ENCODE data around the gene CNTD1. TPM values are rescaled to one million over a fixed set of nuclear protein-coding genes. Genes with fewer than 3 reads are reported as not detected.
"Not testable (repeated sequence)": the region's sequence is repeated elsewhere in the genome, so short reads cannot be mapped to it uniquely, and the experiment has no call there.

The CNTD1 gene, protein sequence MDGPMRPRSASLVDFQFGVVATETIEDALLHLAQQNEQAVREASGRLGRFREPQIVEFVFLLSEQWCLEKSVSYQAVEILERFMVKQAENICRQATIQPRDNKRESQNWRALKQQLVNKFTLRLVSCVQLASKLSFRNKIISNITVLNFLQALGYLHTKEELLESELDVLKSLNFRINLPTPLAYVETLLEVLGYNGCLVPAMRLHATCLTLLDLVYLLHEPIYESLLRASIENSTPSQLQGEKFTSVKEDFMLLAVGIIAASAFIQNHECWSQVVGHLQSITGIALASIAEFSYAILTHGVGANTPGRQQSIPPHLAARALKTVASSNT
- total RNA-seq: 0.47 TPM

GRCh38 chr17:42798383-42799380 is at the start of gene CNTD1, which contains the start of gene COA3:
Gene CNTD1 (plus strand): TSS chr17:42798861. CDS start chr17:42799068, 207 bp downstream.
Gene COA3 (minus strand): TSS chr17:42798704. CDS start chr17:42798681, 23 bp downstream.
- peak; percentile 78 for DNase-seq

- DNase-seq: no peak
Measured at GRCh38 chr17:42748908-42749798, 49.5 kb upstream of the CNTD1 start.

DNA sequence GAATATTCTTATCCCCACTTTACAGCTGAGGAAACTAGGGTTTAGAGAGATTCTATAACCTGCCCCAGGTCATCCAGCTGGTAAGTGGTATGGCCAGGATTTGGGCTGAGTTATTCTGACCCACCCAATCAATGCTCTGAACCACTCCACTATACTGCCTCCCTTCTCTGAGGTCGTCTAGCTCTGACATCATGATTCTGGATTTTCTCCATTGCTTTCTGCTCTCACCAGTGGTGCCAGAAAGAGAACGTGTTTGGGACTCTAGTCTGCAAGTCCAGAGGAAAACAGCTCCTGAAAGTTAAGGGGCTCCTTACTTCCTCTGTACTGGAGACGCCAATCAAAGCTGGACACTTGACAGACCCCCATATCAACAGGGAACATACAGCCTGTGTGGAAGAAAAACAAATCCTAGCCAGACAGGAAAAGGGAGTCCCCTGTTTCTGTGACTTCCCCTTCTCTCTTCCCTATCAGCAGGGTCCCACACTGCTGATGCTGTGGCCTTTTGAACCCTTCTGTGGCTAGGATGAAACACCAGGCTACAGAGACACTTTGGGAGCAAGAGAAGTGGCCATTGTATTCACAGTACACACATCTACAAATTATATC is 47.8 kb upstream of the CNTD1 start:
- DNase-seq: no peak

- DNase-seq: no peak
Measured at GRCh38 chr17:42751628-42752027, 47.0 kb upstream of the CNTD1 start.

DNA sequence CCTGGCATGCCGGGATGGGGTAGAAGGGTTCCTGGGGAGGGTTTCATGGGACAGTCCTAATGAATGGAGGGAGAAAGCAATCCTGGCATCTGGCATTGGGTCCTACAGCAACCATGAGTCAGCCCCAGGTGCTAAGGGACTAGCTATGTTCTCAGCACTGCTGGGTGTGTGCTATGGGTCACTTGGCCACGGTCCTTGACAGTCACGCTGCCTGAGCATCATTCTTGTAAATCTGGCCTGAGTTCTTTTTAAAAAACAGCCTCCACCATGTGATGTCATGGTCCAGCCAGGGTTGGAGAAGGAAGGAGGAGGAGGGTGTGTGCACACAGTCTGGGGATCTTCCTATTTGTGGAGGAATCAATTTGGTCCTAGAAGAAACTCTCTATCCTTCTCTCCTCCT is 43.9 kb upstream of the CNTD1 start:
- no peak for DNase-seq

DNA sequence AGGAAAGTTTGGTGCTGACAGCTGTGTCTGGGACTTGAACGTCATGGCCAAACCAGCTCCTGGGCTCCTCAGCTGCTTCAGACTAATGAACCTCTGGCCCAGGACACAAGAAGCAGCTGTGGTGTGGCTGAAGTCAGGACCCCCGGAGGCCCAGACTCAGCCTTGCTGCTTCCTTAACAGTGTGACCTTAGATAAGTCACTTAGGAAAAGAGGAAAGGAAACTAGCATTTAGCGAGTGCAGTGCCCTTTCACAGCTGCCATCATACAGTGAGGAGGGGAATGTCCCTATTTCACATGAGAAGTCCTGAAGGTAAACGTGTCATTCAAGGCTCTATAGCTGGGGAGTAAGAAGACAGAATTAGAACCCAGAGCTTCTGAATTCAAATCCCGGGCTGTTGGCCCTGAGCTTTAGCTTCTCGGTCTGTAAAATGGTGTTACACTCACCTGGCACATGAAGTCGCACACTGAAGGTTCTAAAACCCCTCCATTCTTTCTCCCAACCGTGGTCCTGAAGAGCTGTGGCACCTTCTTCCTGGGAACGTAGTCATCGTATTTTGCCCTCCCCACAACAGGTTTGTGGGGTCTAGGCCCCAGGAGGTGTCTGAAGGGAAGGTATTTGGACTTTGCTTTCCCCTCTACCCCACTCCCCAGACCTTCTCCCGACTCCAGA is 38.5 kb upstream of the CNTD1 start:
- DNase-seq: no peak

- DNase-seq: no peak
Measured at GRCh38 chr17:42760652-42761581, 37.7 kb upstream of the CNTD1 start, which contains the start of gene RAMP2. Gene RAMP2 (plus strand): TSS chr17:42761227. CDS start chr17:42761262, 35 bp downstream.

DNA sequence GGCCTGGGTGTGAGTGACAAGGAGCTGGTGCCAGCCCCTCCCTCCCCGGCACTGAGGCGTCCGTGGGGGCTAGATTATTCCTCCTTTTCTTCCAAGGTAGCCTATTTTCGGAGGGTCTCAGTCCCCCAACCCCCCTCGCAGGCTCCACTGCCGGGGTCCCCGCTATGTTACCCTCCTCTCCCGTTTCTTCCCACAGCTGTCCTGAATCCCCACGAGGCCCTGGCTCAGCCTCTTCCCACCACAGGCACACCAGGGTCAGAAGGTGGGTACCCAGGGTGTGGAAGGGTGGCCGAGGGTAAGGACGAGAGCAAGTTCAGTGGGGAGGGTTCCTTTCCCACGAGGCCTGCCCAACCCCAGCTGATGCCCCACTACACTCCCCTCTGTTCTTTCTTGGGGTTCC is 37.0 kb upstream of the CNTD1 start:
- no peak for DNase-seq

DNA sequence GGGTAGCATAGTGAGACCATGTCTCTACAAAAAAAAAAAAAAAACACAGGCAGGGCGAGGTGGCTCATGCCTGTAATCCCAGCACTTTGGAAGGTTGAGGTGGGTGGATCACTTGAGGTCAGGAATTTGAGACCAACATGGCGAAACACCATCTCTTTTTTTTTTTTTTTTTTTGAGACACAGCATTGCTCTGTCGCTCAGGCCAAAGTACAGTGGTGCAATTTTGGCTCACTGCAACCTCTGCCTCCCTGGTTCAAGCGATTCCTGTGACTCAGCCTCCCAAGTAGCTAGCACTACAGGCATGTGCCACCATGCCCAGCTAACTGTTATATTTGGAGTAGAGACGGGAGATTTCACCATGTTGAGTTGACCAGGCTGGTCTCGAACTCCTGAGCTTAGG is 32.5 kb upstream of the CNTD1 start:
- DNase-seq: no peak

DNA sequence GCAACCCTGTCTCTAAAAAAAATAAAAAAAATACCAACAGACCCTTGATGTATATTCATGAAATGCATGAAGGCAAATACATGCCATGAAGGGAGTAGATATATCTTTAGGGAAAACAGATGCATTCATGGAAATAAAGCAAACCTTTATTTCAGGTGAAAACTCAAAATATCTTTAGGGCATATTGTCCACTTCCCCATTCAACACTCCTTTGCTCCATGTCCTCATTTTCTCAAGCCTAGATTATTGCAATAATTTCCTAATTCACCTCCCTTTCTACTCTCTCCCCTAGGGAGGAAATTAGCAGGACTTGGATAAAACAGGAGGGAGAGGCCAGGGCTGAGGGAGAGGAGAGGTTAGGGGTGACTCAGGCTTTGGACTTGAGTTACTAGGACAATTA is 31.1 kb upstream of the CNTD1 start:
- no peak for DNase-seq

GRCh38 chr17:42768006-42768405 is 30.7 kb upstream of the CNTD1 start:
- DNase-seq: not testable (repeated sequence)

GRCh38 chr17:42769964-42770363 is 28.7 kb upstream of the CNTD1 start:
- DNase-seq: not testable (repeated sequence)

- no peak for DNase-seq
Measured at GRCh38 chr17:42772945-42773289, 25.7 kb upstream of the CNTD1 start.

GRCh38 chr17:42773290-42774035 is 25.2 kb upstream of the CNTD1 start, which contains the start of gene VPS25:
Gene VPS25 (plus strand): TSS chr17:42773449. CDS start chr17:42773476, 27 bp downstream.
- peak; percentile 74 for DNase-seq

DNA sequence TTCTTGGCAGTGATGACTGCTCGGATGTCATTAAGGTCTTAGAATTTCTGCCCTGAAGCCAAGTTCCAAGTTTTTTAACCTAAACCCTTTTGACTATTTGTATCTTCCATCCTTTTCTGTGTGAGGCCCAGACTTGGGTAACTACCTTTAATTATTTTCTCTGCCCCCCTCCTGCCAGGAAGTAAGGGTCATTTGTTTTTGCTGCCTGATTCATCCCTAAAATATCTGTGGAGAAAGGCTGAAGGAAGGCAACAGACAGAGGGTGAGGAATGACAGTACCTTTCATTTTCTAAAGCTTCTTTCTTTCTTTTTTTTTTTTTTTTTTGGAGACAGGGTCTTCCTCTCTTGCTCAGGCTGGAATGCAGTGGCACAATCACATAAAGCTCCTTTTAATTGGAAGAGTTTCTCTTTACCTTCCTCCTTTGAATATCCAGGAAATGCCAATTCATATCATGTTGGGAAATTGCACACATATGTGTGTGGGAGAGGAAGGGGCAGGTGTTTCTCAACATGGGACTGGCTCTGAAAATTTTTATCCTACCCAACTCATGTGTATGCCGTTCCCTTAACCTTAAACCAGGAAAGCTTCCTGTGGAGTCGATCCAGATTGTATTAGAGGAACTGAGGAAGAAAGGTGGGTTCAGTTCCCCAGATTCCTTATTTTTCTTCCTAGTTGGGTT is 24.5 kb upstream of the CNTD1 start:
- DNase-seq: no peak

DNA sequence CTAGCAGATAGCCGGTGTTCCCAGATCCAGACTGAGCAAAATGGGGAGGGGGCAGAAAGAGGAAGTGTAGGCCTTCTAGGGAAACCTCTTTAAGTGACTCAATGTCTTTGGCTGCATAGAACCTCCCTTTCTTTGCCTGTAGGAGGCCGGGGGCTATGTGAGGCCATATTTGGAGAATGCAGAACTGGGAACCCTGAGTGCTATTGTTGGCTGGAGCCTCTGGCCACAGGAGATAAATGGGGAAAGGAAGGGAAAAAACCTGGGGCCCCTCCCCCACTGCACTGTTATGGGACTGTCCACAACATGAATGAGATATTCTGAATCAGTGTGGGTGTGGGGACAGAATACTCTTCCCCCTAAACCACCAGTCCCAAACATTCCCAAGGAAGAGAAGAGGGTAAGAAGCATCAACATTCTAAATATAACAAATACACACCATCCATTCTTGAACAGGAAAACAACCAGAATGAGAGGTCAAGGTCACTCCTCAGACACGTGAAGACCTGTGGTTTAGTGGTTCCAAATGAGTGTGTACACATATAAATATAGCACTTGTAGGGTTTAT is 23.0 kb upstream of the CNTD1 start:
- no peak for DNase-seq

DNA sequence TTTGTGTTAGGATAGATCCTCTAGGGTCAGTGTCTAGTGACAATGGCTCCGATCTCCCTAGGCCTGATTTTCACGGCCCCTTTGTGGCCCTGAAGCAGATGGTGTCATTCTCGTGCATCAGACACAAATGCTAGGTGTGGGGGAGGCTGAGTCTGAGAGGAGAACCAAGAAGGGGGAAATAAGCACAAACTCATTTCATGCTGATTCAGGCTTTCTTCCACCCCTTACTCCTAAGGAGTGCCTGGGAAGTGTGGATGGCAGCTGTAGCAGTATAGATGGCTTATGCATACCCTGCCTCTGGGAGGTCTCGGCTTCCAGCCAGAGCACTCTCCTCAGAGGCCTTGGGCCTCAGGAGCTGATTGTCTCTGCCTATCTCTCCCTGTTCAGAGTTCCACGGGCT is 20.1 kb upstream of the CNTD1 start:
- DNase-seq: no peak

DNA sequence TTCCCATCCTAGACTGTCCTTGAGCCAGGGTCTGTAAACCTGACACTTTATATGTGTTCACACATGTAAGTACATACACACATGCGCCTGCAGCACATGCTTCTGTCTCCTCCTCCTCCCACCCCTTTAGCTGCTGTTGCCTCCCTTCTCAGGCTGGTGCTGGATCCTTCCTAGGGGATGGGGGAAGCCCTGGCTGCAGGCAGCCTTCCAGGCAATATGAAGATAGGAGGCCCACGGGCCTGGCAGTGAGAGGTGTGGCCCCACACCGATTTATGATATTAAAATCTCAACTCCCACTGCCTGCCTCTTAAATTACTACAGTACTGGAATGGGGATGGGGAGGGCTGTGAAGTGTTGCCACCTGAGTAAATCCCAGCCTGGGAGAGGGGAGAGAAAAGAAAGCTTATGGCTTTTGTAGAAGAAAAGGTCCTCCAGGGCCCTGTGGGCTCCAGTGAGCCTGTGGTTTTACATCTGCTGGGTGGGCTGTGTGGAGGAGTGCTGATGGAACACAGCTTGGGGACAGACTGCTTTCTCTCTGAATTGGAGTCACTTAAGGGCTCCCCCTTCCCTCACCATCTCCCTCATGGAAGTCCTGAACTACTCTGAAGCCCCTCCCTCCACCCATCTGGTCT is 19.2 kb upstream of the CNTD1 start:
- DNase-seq: no peak
